Esophagus muscularis mucosa (tissue), 4 donors: ENCODE measurements around the gene ARHGAP24. TPM values are rescaled to one million over a fixed set of nuclear protein-coding genes. Genes with fewer than 3 reads are reported as not detected.

ENCODE experiments used
- DNase-seq: peaks from one replicate; pipeline ENCODE4 v3.0.0-alpha.2; 2017; ENCODE audit errors: extremely low spot score
- H3K27ac ChIP-seq, 4 donors: fragments of 200-600 bp; sonication (generic); replicated peaks in 1 of 4; 1 replicate in 3 of 4; 2 replicates in 1 of 4; pipeline ENCODE4 v1.5.1; 2016 to 2019; ENCODE audit warnings: mild to moderate bottlenecking in 1 of 4
- H3K27me3 ChIP-seq, 4 donors: fragments of 200-600 bp; sonication (generic); one replicate each; pipeline versions ENCODE4 v1.5.1 to v1.6.0; 2016 to 2019
- H3K36me3 ChIP-seq, 4 donors: fragments of 200-600 bp; sonication (generic); one replicate each; pipeline ENCODE4 v1.5.1; 2016 to 2019
- H3K4me1 ChIP-seq, 4 donors: fragments of 200-600 bp; sonication (generic); one replicate each; pipeline ENCODE4 v1.5.1; 2016 to 2019
- H3K4me3 ChIP-seq, 4 donors: fragments of 200-600 bp; sonication (generic); 1 replicate in 2 of 4; 2 replicates in 2 of 4; pipeline ENCODE4 v1.5.1; 2016 to 2019; ENCODE audit warnings: mild to moderate bottlenecking in 4 of 4, moderate library complexity in 1 of 4
- H3K9me3 ChIP-seq, 4 donors: fragments of 200-600 bp; sonication (generic); 1 replicate in 3 of 4; 2 replicates in 1 of 4; pipeline ENCODE4 v1.5.1; 2016 to 2019
- CTCF ChIP-seq, 3 experiments: fragments of 200-600 bp in 2 of 3; fragments of 450-650 bp in 1 of 3; sonication (generic) in 2 of 3; IDR thresholded peaks; one replicate each; pipeline ENCODE4 v1.5.1; 2017 to 2019; ENCODE audit warnings: antibody characterized with exemption in 3 of 3, mild to moderate bottlenecking in 2 of 3, moderate library complexity in 1 of 3
- EP300 ChIP-seq: sonication (generic); formaldehyde crosslinking; IDR thresholded peaks from one replicate; pipeline ENCODE4 v1.6.1; 2017; ENCODE audit warnings: antibody characterized with exemption
- POLR2A ChIP-seq: fragments of 450-650 bp; IDR thresholded peaks from one replicate; pipeline ENCODE4 v1.6.1; 2017; ENCODE audit warnings: antibody characterized with exemption, moderate library complexity, mild to moderate bottlenecking, low read depth
- POLR2AphosphoS5 ChIP-seq, 2 donors: sonication (generic); formaldehyde crosslinking; IDR thresholded peaks; one replicate each; pipeline ENCODE4 v1.6.1; 2017; ENCODE audit warnings: antibody characterized with exemption in 2 of 2
- WGBS: methylation state at CpG from one replicate; pipeline ENCODE4 v1.1.5; 2018; 5-methylcytosine and 5-hydroxymethylcytosine counted together
- intact Hi-C: fragments of 100-400 bp; cut with DNase I; formaldehyde crosslinking; loops from one replicate; pipeline ENCODE4 v1.15.1; 2023
- total RNA-seq, 4 donors: library from RNA; depleted of rRNA; stranded (reverse); fragments of >200 nt; gene quantifications; one replicate each; pipeline versions ENCODE4 v1.1.0 to v1.2.1, GENCODE V29; 2016

Gene ARHGAP24
- total RNA-seq, 4 donors from 2014 or later = 17.6 to 30.2 (median 23.6) TPM

DNA sequence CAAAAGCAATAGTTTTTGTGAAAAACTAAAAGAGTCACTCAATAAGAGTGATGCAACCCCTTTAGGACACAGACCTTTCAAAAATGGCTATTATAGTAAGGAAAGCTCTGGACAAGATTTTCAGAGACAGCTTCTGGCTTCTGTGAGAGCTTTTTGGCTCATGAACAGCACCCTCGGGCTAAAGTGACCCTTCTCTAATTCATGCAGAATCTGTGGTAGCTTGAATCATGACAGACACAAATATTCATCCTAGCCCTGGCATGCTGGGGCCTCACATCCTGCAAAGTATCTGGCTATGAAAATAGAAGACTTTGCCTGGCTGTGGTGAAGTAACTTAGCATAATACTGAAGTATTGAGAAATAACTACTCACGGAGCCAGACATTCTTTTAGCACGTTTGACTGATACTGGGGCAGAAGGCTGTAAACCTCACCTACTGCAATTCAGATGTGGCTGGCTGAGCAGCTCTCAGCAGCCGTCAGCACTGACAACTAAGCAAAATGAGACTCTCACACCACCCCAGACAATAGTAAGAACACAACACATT lies 557.6 kb downstream of the ARHGAP24 start:
- intact Hi-C loops = loop anchor here (10.0 kb wide), 1 partner anchor 258 kb away; no protein-coding TSS in a partner anchor
- no peak for TF ChIP-seq POLR2A
- TF ChIP-seq CTCF (IDR thresholded peaks at IDR 0.05) = no peak
- TF ChIP-seq EP300 = no peak
- Histone ChIP-seq H3K27ac (peak overlapping the region; percentile 73 to 78 (median 76)), H3K36me3 (no peaks in the 10 kb centered on the region), H3K4me3 (peak overlapping the region in 2 of 4 donors; percentile 11 to 20), H3K4me1 (peaks cover 22 to 32% (median 24%) of the 10 kb centered on the region in 4 donors), H3K9me3 (no peaks in the 10 kb centered on the region), H3K27me3 (no peaks in the 10 kb centered on the region)
- no peak for DNase-seq
- WGBS = 9% methylated on average over 4 of the region's 4 CpGs

DNA sequence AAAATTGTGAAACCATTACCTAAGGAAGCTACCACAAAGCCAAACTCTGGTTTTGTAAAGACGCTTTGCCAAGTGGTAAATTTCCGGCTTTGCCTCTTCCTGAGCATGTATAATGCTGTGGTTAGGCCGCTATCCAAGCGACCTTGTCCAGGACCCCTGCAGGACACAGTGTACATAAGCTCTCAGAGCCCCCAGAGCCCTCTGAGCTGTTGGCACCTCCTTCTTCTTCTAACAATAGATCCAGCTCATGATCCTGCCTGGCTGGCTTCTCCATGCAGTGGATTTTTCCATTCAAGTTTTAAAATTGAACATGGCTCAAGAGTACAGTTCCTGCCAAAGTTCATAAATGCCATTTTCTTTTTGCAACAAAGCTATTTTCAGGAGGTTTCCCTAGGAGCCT lies 558.2 kb downstream of the ARHGAP24 start:
- Histone ChIP-seq H3K27me3 (no peaks in the 10 kb centered on the region), H3K4me3 (peak overlapping the region in 2 of 4 donors; percentile 11 to 20), H3K9me3 (no peaks in the 10 kb centered on the region), H3K27ac (peak overlapping the region; percentile 73 to 78 (median 76)), H3K4me1 (peaks cover 22 to 32% (median 27%) of the 10 kb centered on the region in 4 donors), H3K36me3 (no peaks in the 10 kb centered on the region)
- TF ChIP-seq POLR2AphosphoS5 (IDR thresholded peaks at IDR 0.05) (peak in 1 of 2 donors; percentile 30), POLR2A (no peak), CTCF (IDR thresholded peaks at IDR 0.05) (no peak), EP300 (no peak)
- intact Hi-C loops = loop anchor here (10.0 kb wide), 1 partner anchor 258 kb away; no protein-coding TSS in a partner anchor
- DNase-seq = no peak
- WGBS = 49% methylated on average over 4 of the region's 4 CpGs

- TF ChIP-seq POLR2A (no peak), POLR2AphosphoS5 (IDR thresholded peaks at IDR 0.05) (no peak), EP300 (no peak), CTCF (IDR thresholded peaks at IDR 0.05) (no peak)
- intact Hi-C loops = loop anchor here (10.0 kb wide), 1 partner anchor 260 kb away; no protein-coding TSS in a partner anchor
- Histone ChIP-seq H3K36me3 (no peaks in the 10 kb centered on the region), H3K27ac (no peak overlapping the region), H3K4me3 (no peak overlapping the region), H3K4me1 (peaks cover 22 to 32% (median 27%) of the 10 kb centered on the region in 4 donors), H3K9me3 (no peaks in the 10 kb centered on the region), H3K27me3 (no peaks in the 10 kb centered on the region)
- no peak for DNase-seq
- 93% methylated on average over 2 of the region's 2 CpGs for WGBS
These were observed 559.7 kb downstream of the ARHGAP24 start for GRCh38 chr4:86034616-86035015.

DNA sequence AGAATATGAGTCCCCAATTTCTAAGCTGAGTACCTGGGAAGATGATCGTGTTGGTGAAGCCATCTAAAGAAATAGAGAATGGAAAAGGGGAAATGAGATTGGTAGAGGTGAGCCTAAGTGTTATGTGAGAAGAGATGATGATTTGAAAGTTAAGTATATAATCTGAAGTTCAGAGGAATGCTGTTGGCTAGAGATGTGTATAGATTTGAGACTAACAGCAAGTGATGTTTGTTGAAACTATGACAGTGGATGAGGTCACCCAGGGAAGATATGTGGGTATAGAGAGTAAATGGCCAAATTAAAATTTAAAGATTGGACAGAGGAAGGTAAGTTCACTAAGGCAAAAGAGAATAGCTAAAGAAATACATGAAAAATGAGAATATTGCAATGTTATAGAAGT lies 560.7 kb downstream of the ARHGAP24 start:
- H3K27ac ChIP-seq = no peak overlapping the region
- H3K27me3 ChIP-seq = no peaks in the 10 kb centered on the region
- WGBS = 73% methylated on average over 1 of the region's 1 CpG
- TF ChIP-seq POLR2A (no peak), CTCF (IDR thresholded peaks at IDR 0.05) (no peak)
- no peaks in the 10 kb centered on the region for H3K36me3 ChIP-seq
- no peak overlapping the region for H3K4me3 ChIP-seq
- no peak for DNase-seq
- peaks cover 22 to 32% (median 27%) of the 10 kb centered on the region in 4 donors for H3K4me1 ChIP-seq
- intact Hi-C loops = loop anchor here (10.0 kb wide), 1 partner anchor 261 kb away; no protein-coding TSS in a partner anchor
- no peaks in the 10 kb centered on the region for H3K9me3 ChIP-seq
